ENCODE measurements around the gene SH3GL3.

- TF ChIP-seq POLR2A (IDR thresholded peaks at IDR 0.05; ENCODE audit: low read depth, low read length) (no peak), RCOR1 (IDR thresholded peaks at IDR 0.05; ENCODE audit: insufficient replicate concordance, low read length) (no peak), CTCF (conservative IDR thresholded peaks at IDR 0.05; ENCODE audit: low read depth, low read length) (no peak), USF2 (IDR thresholded peaks at IDR 0.05; ENCODE audit: low read depth, low read length) (no peak), SMC3 (IDR thresholded peaks at IDR 0.05; ENCODE audit: low read depth, low read length) (no peak), RAD21 (IDR thresholded peaks at IDR 0.05; ENCODE audit: low read length) (no peak)
Measured at GRCh38 chr15:83498801-83499200, 51.7 kb downstream of the SH3GL3 start.
